K562 (cell line): ENCODE measurements around the gene CTDSPL. TPM values are rescaled to one million over a fixed set of nuclear protein-coding genes. Genes with fewer than 3 reads are reported as not detected.

Source experiments
- ATAC-seq: fragments of 200-7000 bp; cut with Tn5 transposase; 3 replicates; pipeline ENCODE4 v1.9.1; 2020; ENCODE audit warnings: moderate library complexity
- BruUV-seq: library from RNA; stranded (reverse); fragments of 400-500 nt; replicated peaks from 2 replicates; lab custom pipeline; 2021; lab: Mats Ljungman, UMichigan
- CTCF ChIA-PET: fragments of 300-600 bp; formaldehyde crosslinking; extraction: SDS; loops from one replicate; lab custom pipeline; 2021; ENCODE audit warnings: low intra/inter-chr PET ratio; lab: Yijun Ruan, JAX
- POLR2A ChIA-PET: fragments of 300-600, 350-650 bp; sonication (Branson Sonifier 250); formaldehyde crosslinking; extraction: SDS; loops from one replicate; lab custom pipeline; 2021; ENCODE audit warnings: antibody characterized with exemption, inconsistent platforms; lab: Yijun Ruan, JAX
- DNase-seq, 4 experiments: peaks; one replicate each; pipeline versions ENCODE4 v3.0.0 to v3.0.0-alpha.2; 2011 to 2018; ENCODE audit warnings: low spot score in 3 of 4, mixed read lengths in 3 of 4; ENCODE audit errors: extremely low read depth in 1 of 4
- FAIRE-seq: peaks from 2 replicates; lab custom pipeline; 2011; peaks lifted over from hg19 to GRCh38; lab: Jason Lieb, UNC
- H2AFZ ChIP-seq: 2 replicates; pipeline ENCODE4 v1.6.0; 2011; ENCODE audit warnings: low read depth, low read length, control low read depth, inconsistent platforms
- H3K27ac ChIP-seq: fragments of 200-600 bp; 3 replicates; pipeline ENCODE4 v1.8.0; 2011; ENCODE audit warnings: low read depth, mild to moderate bottlenecking, control low read depth, inconsistent platforms, low read length, moderate library complexity, mixed read lengths; ENCODE audit errors: extremely low read depth
- H3K27me3 ChIP-seq, 2 experiments: fragments of 300-600 bp in 1 of 2; 2 replicates in 1 of 2; 3 replicates in 1 of 2; pipeline versions ENCODE4 v1.6.0 to v1.8.0; 2011; ENCODE audit warnings: inconsistent platforms in 2 of 2, low read length in 2 of 2, mild to moderate bottlenecking in 1 of 2, mixed read lengths in 1 of 2, moderate library complexity in 1 of 2; ENCODE audit not compliant: control insufficient read depth in 2 of 2, insufficient read depth in 2 of 2
- H3K36me3 ChIP-seq: fragments of 300-600 bp; 3 replicates; pipeline ENCODE4 v1.8.0; 2011; ENCODE audit warnings: mild to moderate bottlenecking, low read length, inconsistent platforms; ENCODE audit not compliant: control insufficient read depth, insufficient read depth
- H3K4me1 ChIP-seq, 2 experiments: fragments of 200-600 bp in 1 of 2; replicated peaks in 1 of 2; 2 replicates in 1 of 2; 3 replicates in 1 of 2; pipeline versions ENCODE4 v1.5.1 to v1.8.0; 2011; ENCODE audit warnings: inconsistent platforms in 2 of 2, low read length in 2 of 2, mild to moderate bottlenecking in 1 of 2, mixed read lengths in 1 of 2, moderate library complexity in 1 of 2; ENCODE audit not compliant: control insufficient read depth in 2 of 2, insufficient read depth in 2 of 2
- H3K4me2 ChIP-seq: 2 replicates; pipeline ENCODE4 v1.6.1; 2011; ENCODE audit warnings: low read length, control low read depth, inconsistent platforms, mixed read lengths; ENCODE audit not compliant: insufficient read depth
- H3K4me3 ChIP-seq: fragments of 200-600 bp; sonication (generic), shearing (Covaris generic); 2 replicates; pipeline ENCODE4 v1.5.1; 2016; ENCODE audit warnings: control low read depth, inconsistent platforms
- H3K79me2 ChIP-seq: fragments of 200-600 bp; 3 replicates; pipeline ENCODE4 v1.8.0; 2011; ENCODE audit warnings: low read length, inconsistent platforms; ENCODE audit not compliant: control insufficient read depth, insufficient read depth
- H3K9ac ChIP-seq, 2 experiments: 2 replicates each; pipeline versions ENCODE4 v1.6.0 to v1.6.1; 2011; ENCODE audit warnings: low read depth in 2 of 2, low read length in 2 of 2, control low read depth in 1 of 2, inconsistent platforms in 1 of 2, mild to moderate bottlenecking in 1 of 2, mixed read lengths in 1 of 2; ENCODE audit not compliant: insufficient read depth in 1 of 2
- H3K9me1 ChIP-seq: one replicate; pipeline ENCODE4 v1.6.0; 2011; ENCODE audit warnings: inconsistent platforms, mild to moderate bottlenecking, low read length, moderate library complexity; ENCODE audit not compliant: control insufficient read depth, insufficient read depth
- H3K9me3 ChIP-seq: replicated peaks from 2 replicates; pipeline ENCODE4 v1.5.1; 2011; ENCODE audit warnings: low read depth, low read length, inconsistent platforms; ENCODE audit not compliant: control insufficient read depth, insufficient read depth
- H4K20me1 ChIP-seq: replicated peaks from 2 replicates; pipeline ENCODE4 v1.6.1; 2011; ENCODE audit warnings: low read length, inconsistent platforms, mixed read lengths; ENCODE audit not compliant: control insufficient read depth, insufficient read depth
- CCNT2 ChIP-seq: IDR thresholded peaks from 2 replicates; pipeline ENCODE4 v1.6.1; 2011; ENCODE audit warnings: borderline replicate concordance, low read depth, mild to moderate bottlenecking, moderate library complexity, mixed read lengths, low read length; ENCODE audit not compliant: insufficient read length; ENCODE audit errors: extremely low read depth
- HMG20A ChIP-seq: fragments of 450-650 bp; formaldehyde crosslinking; conservative IDR thresholded peaks from 2 replicates; pipeline ENCODE4 v1.4.0; 2020; ENCODE audit warnings: mild to moderate bottlenecking, mixed read lengths
- MECOM ChIP-seq: fragments of 250-450 bp; sonication (Bioruptor Pico); IDR thresholded peaks from 2 replicates; pipeline ENCODE4 v1.8.0; 2022; ENCODE audit warnings: inconsistent platforms
- NFIX ChIP-seq: fragments of 250-450 bp; sonication (Bioruptor Pico); IDR thresholded peaks from 2 replicates; pipeline ENCODE4 v1.4.0; 2020; ENCODE audit warnings: low read depth, mild to moderate bottlenecking, moderate library complexity
- PRPF4 ChIP-seq: fragments of 200-400 bp; formaldehyde crosslinking; IDR thresholded peaks from one replicate; pipeline ENCODE4 v1.6.1; 2017; ENCODE audit warnings: low read length, low read depth, mild to moderate bottlenecking; ENCODE audit not compliant: insufficient read depth, poor library complexity, severe bottlenecking
- SREBF1 ChIP-seq: fragments of 150-350 bp; IDR thresholded peaks from 2 replicates; pipeline ENCODE4 v1.6.1; 2014; ENCODE audit warnings: antibody characterized with exemption, low read depth, low read length, borderline replicate concordance
- WGBS: fragments of 100-300 bp; shearing (Covaris generic); methylation state at CpG from one replicate; pipeline ENCODE4 v1.1.6; 2016; ENCODE audit warnings: low coverage, mixed read lengths; ENCODE audit not compliant: insufficient coverage; ENCODE audit errors: missing lambda C conversion rate; 5-methylcytosine and 5-hydroxymethylcytosine counted together
- in situ Hi-C: fragments of 300-500 bp; cut with MboI; formaldehyde crosslinking; loops from 4 replicates; pipeline ENCODE4 v1.15.0; 2018; ENCODE audit warnings: inconsistent platforms, mixed read lengths
- intact Hi-C: fragments of 100-400 bp; cut with micrococcal nuclease; formaldehyde crosslinking; loops from 2 replicates; pipeline ENCODE4 v1.14.2; 2022
- polyA plus RNA-seq, 8 experiments: library from polyadenylated mRNA; depleted of rRNA in 4 of 8; stranded (reverse) in 5 of 8; unstranded in 3 of 8; fragments of >200 nt; fragmentation: Nextera tagmentation in 2 of 8; fragmentation: Illumina TruSeq in 1 of 8; extraction: Ambion mirVana in 2 of 8; extraction: Trizol in 1 of 8; gene quantifications; 2 replicates each; pipeline versions ENCODE4 v1.2.1 to v1.2.3, GENCODE V29; 2011 to 2014; ENCODE audit warnings: inconsistent platforms in 1 of 8, missing spikeins in 1 of 8
- total RNA-seq, 7 experiments: library from RNA; depleted of rRNA in 6 of 7; stranded (reverse); fragments of >200 nt in 6 of 7; fragmentation: Illumina TruSeq in 2 of 7; extraction: Trizol in 2 of 7; gene quantifications; 2 replicates each; pipeline versions ENCODE4 v1.2.1 to v1.2.3, GENCODE V29; 2011 to 2021; ENCODE audit warnings: low replicate concordance in 1 of 7
- TF ChIP-seq, protein P1 (sequence below): sonication (generic); formaldehyde crosslinking; IDR thresholded peaks from 2 replicates; pipeline ENCODE4 v1.8.1; 2022; ENCODE audit warnings: missing genetic modification reagents
- TF ChIP-seq, protein P2 (sequence below), 2 experiments: fragments of 450-650 bp; conservative IDR thresholded peaks; 2 replicates each; pipeline ENCODE4 v1.6.1; 2017; ENCODE audit warnings: mild to moderate bottlenecking in 2 of 2, moderate library complexity in 2 of 2
- TF ChIP-seq, protein P3 (sequence below): sonication (generic); IDR thresholded peaks from 2 replicates; pipeline ENCODE4 v1.6.1; 2016
- TF ChIP-seq, protein P4 (sequence below): fragments of 250-450 bp; sonication (Bioruptor Pico); IDR thresholded peaks from 2 replicates; pipeline ENCODE4 v1.4.0; 2020; ENCODE audit warnings: mild to moderate bottlenecking, moderate library complexity
- TF ChIP-seq, protein P5 (sequence below): fragments of 450-650 bp; formaldehyde crosslinking; IDR thresholded peaks from 2 replicates; pipeline ENCODE4 v1.4.0; 2022; ENCODE audit warnings: mild to moderate bottlenecking, moderate library complexity
- TF ChIP-seq, protein P6 (sequence below), 3 experiments: fragments of 200-800 bp in 1 of 3; sonication (Bioruptor generic) in 1 of 3; sonication (generic) in 1 of 3; formaldehyde crosslinking in 1 of 3; IDR thresholded peaks; 2 replicates each; pipeline versions ENCODE4 v1.6.1 to v1.8.0; 2016 to 2022; ENCODE audit warnings: mild to moderate bottlenecking in 2 of 3, missing compliant biosample characterization in 2 of 3, missing genetic modification characterization in 2 of 3, missing genetic modification reagents in 1 of 3

CTDSPL gene
- total and polyA plus RNA-seq, 9 of the 15 experiments (the other 6 are each of a cell fraction or from before 2014, with no cell fraction given), result 5.1 to 19.3 (median 11.3) TPM

DNA sequence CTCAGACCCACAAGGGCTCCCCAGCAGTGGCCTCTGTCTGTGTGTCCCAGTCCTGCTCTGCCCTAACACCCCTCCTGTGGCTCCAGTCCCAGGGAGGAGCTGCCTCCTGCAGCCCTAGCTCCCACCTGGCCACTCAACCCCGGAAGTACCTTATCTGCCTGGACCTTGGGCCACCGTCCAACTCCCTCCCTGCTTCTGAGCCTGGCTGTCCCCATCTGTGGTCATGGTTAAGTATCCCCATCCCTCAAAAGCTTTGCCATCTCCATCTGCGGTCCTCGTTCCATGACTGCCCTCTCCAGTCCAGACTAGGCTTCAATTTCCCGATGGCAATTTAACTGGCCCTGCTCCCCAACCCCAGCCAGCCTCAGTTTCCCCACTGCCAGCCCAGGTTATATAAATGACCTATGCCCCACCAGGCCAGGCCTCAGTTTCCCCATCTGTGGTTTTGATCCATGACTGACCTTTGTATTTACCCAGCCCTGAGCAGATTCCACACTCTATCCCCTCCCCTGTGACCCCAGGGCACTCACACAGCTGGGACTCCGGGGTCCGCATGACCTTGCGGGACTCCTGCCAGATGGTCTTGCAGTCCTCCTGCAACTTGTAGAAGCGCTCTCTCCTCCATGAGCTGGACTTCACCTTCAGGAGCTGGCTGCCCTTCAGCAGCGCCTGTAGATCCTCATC, 158.1 kb downstream of the CTDSPL start:
- peak; percentile 68 to 94 (median 80) for DNase-seq
- Histone ChIP-seq H3K9me1 (peaks cover 10% of the 10 kb centered on the region), H3K79me2 (peaks cover 60% of the 10 kb centered on the region), H3K4me3 (peak overlapping the region; percentile 50; the same call in 1 of the 2 replicates), H2AFZ (peak overlapping the region; percentile 65), H3K9me3 (no peaks in the 10 kb centered on the region), H3K4me2 (peak overlapping the region; percentile 95), H3K27me3 (no peaks in the 10 kb centered on the region), H3K9ac (peak overlapping the region; percentile 29 to 80; a peak in 3 of 4 replicates), H3K27ac (peak overlapping the region; percentile 79), H3K4me1 (peaks cover 73 to 74% of the 10 kb centered on the region in 2 experiments), H4K20me1 (peaks cover 3% of the 10 kb centered on the region; the same call in 1 of the 2 replicates), H3K36me3 (peaks cover 32% of the 10 kb centered on the region)
- FAIRE-seq, result peak; percentile 80
- in situ Hi-C loops, result no loop called here
- peak; percentile 55 for ATAC-seq
- intact Hi-C loops, result loop anchor here (1.0 kb wide), 1 partner anchor 45 kb away; no protein-coding TSS in a partner anchor
- ChIA-PET CTCF (no interaction called here), POLR2A (interaction anchor here (1.2 to 2.1 kb wide), 2 partner anchors 9 to 23 kb away, joined by 4 to 6 read pairs; no protein-coding TSS in a partner anchor)
- WGBS, result 55% methylated on average over 10 of the region's 10 CpGs
- BruUV-seq, result no TSS peak
- TF ChIP-seq MECOM (CRISPR knock-in tag) (no peak), SREBF1 (no peak), HMG20A (no peak), CCNT2 (no peak), NFIX (0 out of 2 replicates have a peak, but pooled peaks have one; percentile 3), PRPF4 (no peak)
- TF ChIP-seq, protein P1, sequence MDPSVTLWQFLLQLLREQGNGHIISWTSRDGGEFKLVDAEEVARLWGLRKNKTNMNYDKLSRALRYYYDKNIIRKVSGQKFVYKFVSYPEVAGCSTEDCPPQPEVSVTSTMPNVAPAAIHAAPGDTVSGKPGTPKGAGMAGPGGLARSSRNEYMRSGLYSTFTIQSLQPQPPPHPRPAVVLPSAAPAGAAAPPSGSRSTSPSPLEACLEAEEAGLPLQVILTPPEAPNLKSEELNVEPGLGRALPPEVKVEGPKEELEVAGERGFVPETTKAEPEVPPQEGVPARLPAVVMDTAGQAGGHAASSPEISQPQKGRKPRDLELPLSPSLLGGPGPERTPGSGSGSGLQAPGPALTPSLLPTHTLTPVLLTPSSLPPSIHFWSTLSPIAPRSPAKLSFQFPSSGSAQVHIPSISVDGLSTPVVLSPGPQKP (CRISPR knock-in tag), result no peak
- TF ChIP-seq, protein P2, sequence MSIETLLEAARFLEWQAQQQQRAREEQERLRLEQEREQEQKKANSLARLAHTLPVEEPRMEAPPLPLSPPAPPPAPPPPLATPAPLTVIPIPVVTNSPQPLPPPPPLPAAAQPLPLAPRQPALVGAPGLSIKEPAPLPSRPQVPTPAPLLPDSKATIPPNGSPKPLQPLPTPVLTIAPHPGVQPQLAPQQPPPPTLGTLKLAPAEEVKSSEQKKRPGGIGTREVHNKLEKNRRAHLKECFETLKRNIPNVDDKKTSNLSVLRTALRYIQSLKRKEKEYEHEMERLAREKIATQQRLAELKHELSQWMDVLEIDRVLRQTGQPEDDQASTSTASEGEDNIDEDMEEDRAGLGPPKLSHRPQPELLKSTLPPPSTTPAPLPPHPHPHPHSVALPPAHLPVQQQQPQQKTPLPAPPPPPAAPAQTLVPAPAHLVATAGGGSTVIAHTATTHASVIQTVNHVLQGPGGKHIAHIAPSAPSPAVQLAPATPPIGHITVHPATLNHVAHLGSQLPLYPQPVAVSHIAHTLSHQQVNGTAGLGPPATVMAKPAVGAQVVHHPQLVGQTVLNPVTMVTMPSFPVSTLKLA (conservative IDR thresholded peaks at IDR 0.05), result no peak
- TF ChIP-seq, protein P3, sequence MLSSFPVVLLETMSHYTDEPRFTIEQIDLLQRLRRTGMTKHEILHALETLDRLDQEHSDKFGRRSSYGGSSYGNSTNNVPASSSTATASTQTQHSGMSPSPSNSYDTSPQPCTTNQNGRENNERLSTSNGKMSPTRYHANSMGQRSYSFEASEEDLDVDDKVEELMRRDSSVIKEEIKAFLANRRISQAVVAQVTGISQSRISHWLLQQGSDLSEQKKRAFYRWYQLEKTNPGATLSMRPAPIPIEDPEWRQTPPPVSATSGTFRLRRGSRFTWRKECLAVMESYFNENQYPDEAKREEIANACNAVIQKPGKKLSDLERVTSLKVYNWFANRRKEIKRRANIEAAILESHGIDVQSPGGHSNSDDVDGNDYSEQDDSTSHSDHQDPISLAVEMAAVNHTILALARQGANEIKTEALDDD, result no peak
- TF ChIP-seq, protein P4, sequence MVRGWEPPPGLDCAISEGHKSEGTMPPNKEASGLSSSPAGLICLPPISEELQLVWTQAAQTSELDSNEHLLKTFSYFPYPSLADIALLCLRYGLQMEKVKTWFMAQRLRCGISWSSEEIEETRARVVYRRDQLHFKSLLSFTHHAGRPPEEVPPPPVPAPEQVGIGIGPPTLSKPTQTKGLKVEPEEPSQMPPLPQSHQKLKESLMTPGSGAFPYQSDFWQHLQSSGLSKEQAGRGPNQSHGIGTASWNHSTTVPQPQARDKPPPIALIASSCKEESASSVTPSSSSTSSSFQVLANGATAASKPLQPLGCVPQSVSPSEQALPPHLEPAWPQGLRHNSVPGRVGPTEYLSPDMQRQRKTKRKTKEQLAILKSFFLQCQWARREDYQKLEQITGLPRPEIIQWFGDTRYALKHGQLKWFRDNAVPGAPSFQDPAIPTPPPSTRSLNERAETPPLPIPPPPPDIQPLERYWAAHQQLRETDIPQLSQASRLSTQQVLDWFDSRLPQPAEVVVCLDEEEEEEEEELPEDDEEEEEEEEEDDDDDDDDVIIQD (CRISPR knock-in tag), result no peak
- TF ChIP-seq, protein P5, sequence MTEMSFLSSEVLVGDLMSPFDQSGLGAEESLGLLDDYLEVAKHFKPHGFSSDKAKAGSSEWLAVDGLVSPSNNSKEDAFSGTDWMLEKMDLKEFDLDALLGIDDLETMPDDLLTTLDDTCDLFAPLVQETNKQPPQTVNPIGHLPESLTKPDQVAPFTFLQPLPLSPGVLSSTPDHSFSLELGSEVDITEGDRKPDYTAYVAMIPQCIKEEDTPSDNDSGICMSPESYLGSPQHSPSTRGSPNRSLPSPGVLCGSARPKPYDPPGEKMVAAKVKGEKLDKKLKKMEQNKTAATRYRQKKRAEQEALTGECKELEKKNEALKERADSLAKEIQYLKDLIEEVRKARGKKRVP (CRISPR knock-in tag), result no peak
- TF ChIP-seq, protein P6, sequence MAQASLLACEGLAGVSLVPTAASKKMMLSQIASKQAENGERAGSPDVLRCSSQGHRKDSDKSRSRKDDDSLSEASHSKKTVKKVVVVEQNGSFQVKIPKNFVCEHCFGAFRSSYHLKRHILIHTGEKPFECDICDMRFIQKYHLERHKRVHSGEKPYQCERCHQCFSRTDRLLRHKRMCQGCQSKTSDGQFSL (CRISPR knock-in tag; IDR thresholded peaks at IDR 0.05), result no peak
- TF ChIP-seq, protein P6 (tag; IDR thresholded peaks at IDR 0.05), result no peak
